GM10847 (cell line): ENCODE results near the gene PIN1.

Experiments
- POLR2A ChIP-seq: IDR thresholded peaks from 2 replicates; pipeline ENCODE4 v1.6.1; 2011; ENCODE audit not compliant: insufficient read length; ENCODE audit errors: extremely low read depth

PIN1 gene

GRCh38 chr19:9865732-9866501 is 30.8 kb downstream of the PIN1 start:
- no peak for TF ChIP-seq POLR2A

GRCh38 chr19:9868983-9869617 is 34.0 kb downstream of the PIN1 start:
- no peak for TF ChIP-seq POLR2A

- TF ChIP-seq POLR2A = no peak
Observed at GRCh38 chr19:9871626-9872338, 36.7 kb downstream of the PIN1 start.

- TF ChIP-seq POLR2A = no peak
Observed at GRCh38 chr19:9872618-9873242, 37.6 kb downstream of the PIN1 start.

GRCh38 chr19:9875031-9875627 is 40.0 kb downstream of the PIN1 start:
- no peak for TF ChIP-seq POLR2A

- TF ChIP-seq POLR2A = no peak
Observed at GRCh38 chr19:9875796-9876195, 40.7 kb downstream of the PIN1 start.

- no peak for TF ChIP-seq POLR2A
Observed at GRCh38 chr19:9877780-9878510, 42.8 kb downstream of the PIN1 start.

GRCh38 chr19:9878511-9879196 is 43.5 kb downstream of the PIN1 start:
- no peak for TF ChIP-seq POLR2A

GRCh38 chr19:9881720-9882119 is 46.6 kb downstream of the PIN1 start:
- TF ChIP-seq POLR2A = no peak

- TF ChIP-seq POLR2A = no peak
Observed at GRCh38 chr19:9883231-9883758, 48.2 kb downstream of the PIN1 start.

GRCh38 chr19:9883764-9884163 is 48.6 kb downstream of the PIN1 start:
- TF ChIP-seq POLR2A = no peak

GRCh38 chr19:9885077-9885552 is 50.0 kb downstream of the PIN1 start:
- TF ChIP-seq POLR2A = no peak

GRCh38 chr19:9891609-9892373 is 56.7 kb downstream of the PIN1 start:
- no peak for TF ChIP-seq POLR2A
